K562 (cell line): ENCODE measurements around the gene PDRG1.

Source experiments
- CEBPB ChIP-seq: fragments of 450-650 bp; IDR thresholded peaks from 2 replicates; pipeline ENCODE4 v1.6.1; 2016; ENCODE audit warnings: missing genetic modification characterization, missing compliant biosample characterization
- FUS ChIP-seq: fragments of 200-400 bp; formaldehyde crosslinking; optimal IDR thresholded peaks from 2 replicates; pipeline ENCODE3; 2017; ENCODE audit warnings: low read depth, low read length
- MYNN ChIP-seq, 2 experiments: sonication (generic); formaldehyde crosslinking in 1 of 2; IDR thresholded peaks; 2 replicates each; pipeline versions ENCODE4 v1.5.0 to v1.6.1; 2016 to 2020; ENCODE audit warnings: antibody characterized with exemption in 1 of 2, missing genetic modification reagents in 1 of 2
- TF ChIP-seq, protein P1 (sequence below): sonication (generic); formaldehyde crosslinking; IDR thresholded peaks from 2 replicates; pipeline ENCODE4 v1.8.1; 2023; ENCODE audit warnings: mild to moderate bottlenecking, missing genetic modification reagents, moderate library complexity

DNA sequence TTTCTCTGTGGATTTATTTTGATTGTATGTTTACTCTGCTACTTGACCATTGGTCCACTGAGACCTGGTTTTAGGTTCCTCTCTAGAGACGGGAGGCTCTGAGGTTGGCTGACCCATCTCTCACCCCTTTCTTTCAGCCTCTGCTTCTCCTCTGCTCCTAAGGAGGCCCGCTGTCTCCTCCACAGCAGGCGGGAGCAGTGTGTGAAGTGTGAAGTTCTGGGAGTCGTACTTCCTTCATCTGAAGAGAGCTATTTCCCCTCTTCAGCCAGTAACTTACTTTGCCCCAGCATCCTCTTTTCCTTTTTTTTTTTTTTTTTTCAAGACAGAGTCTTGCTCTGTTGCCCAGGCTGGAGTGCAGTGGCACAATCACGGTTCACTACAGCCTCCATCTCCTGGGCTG is 21.1 kb downstream of the PDRG1 start:
- TF ChIP-seq FUS (no peak), MYNN (IDR thresholded peaks at IDR 0.05) (no peak), MYNN (CRISPR knock-in tag; IDR thresholded peaks at IDR 0.05) (no peak), CEBPB (no peak)
- TF ChIP-seq, protein P1, sequence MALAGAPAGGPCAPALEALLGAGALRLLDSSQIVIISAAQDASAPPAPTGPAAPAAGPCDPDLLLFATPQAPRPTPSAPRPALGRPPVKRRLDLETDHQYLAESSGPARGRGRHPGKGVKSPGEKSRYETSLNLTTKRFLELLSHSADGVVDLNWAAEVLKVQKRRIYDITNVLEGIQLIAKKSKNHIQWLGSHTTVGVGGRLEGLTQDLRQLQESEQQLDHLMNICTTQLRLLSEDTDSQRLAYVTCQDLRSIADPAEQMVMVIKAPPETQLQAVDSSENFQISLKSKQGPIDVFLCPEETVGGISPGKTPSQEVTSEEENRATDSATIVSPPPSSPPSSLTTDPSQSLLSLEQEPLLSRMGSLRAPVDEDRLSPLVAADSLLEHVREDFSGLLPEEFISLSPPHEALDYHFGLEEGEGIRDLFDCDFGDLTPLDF (CRISPR knock-in tag), result no peak
